Sciatic nerve (tissue), 2 donors: ENCODE results near the gene SMIM14. TPM values are rescaled to one million over a fixed set of nuclear protein-coding genes. Genes with fewer than 3 reads are reported as not detected.
"Not testable (repeated sequence)": the region's sequence is repeated elsewhere in the genome, so short reads cannot be mapped to it uniquely, and the experiment has no call there.

Experiments
- ATAC-seq: fragments of 200-7000 bp; cut with Tn5 transposase; one replicate; pipeline ENCODE4 v1.9.1; 2020; ENCODE audit warnings: mild to moderate bottlenecking, moderate library complexity
- DNase-seq: peaks from one replicate; pipeline ENCODE4 v3.0.0-alpha.2; 2020; ENCODE audit warnings: low spot score
- intact Hi-C: fragments of 100-400 bp; cut with DNase I; formaldehyde crosslinking; loops from one replicate; pipeline ENCODE4 v1.14.2; 2022
- total RNA-seq: library from RNA; stranded (reverse); fragmentation: NEBNext Ultra II Directional; extraction: Animal tissue kit (Norgen Biotek cat#: 25700); gene quantifications from one replicate; pipeline ENCODE4 v1.2.1, GENCODE V29; 2021
- donor health status: DM: no; HTN: no; CAD: no.
- donor health status: DM: no; HTN: no; CAD: no.

The SMIM14 gene
- total RNA-seq = 32.1 TPM

GRCh38 chr4:39638354-39639239 lies at the start of gene SMIM14:
Gene SMIM14 (minus strand): TSS chr4:39638865. CDS start chr4:39605145, 33,720 bp downstream.
- intact Hi-C loops = loop anchor here (10.0 kb wide), 1 partner anchor 336 kb away; the partner anchor contains the start of gene PDS5A
- peak; percentile 99 for DNase-seq
- ATAC-seq = peak; percentile 98

- ATAC-seq = no peak
- no peak for DNase-seq
- intact Hi-C loops = no loop called here
Measured at GRCh38 chr4:39687014-39687413, 48.3 kb upstream of the SMIM14 start.

GRCh38 chr4:39685990-39686389 lies 47.3 kb upstream of the SMIM14 start:
- intact Hi-C loops = no loop called here
- no peak for DNase-seq
- ATAC-seq = no peak

- DNase-seq (no peak), ATAC-seq (peak; percentile 74)
- intact Hi-C loops = no loop called here
Measured at GRCh38 chr4:39682138-39682537, 43.5 kb upstream of the SMIM14 start.

- intact Hi-C loops, ATAC-seq, DNase-seq: not testable (repeated sequence)
Measured at GRCh38 chr4:39681003-39681402, 42.3 kb upstream of the SMIM14 start.

- intact Hi-C loops, ATAC-seq, DNase-seq: not testable (repeated sequence)
Measured at GRCh38 chr4:39675681-39676080, 37.0 kb upstream of the SMIM14 start.

- DNase-seq, intact Hi-C loops, ATAC-seq: not testable (repeated sequence)
Measured at GRCh38 chr4:39670296-39670695, 31.6 kb upstream of the SMIM14 start.

GRCh38 chr4:39668887-39669286 lies 30.2 kb upstream of the SMIM14 start:
- DNase-seq (no peak), ATAC-seq (no peak)
- intact Hi-C loops = no loop called here

GRCh38 chr4:39667706-39668105 lies 29.0 kb upstream of the SMIM14 start:
- intact Hi-C loops = no loop called here
- ATAC-seq (no peak), DNase-seq (no peak)

- ATAC-seq (no peak), DNase-seq (no peak)
- intact Hi-C loops = no loop called here
Measured at GRCh38 chr4:39664828-39665731, 26.4 kb upstream of the SMIM14 start.

- intact Hi-C loops = no loop called here
- ATAC-seq = no peak
- no peak for DNase-seq
Measured at GRCh38 chr4:39662683-39663082, 24.0 kb upstream of the SMIM14 start.

- ATAC-seq (no peak), DNase-seq (no peak)
- intact Hi-C loops = no loop called here
Measured at GRCh38 chr4:39660757-39661156, 22.1 kb upstream of the SMIM14 start.

- DNase-seq (no peak), ATAC-seq (no peak)
- intact Hi-C loops = no loop called here
Measured at GRCh38 chr4:39660045-39660444, 21.4 kb upstream of the SMIM14 start.

- intact Hi-C loops = no loop called here
- ATAC-seq (no peak), DNase-seq (no peak)
Measured at GRCh38 chr4:39658756-39659155, 20.1 kb upstream of the SMIM14 start.

- no peak for ATAC-seq
- DNase-seq = no peak
- intact Hi-C loops = no loop called here
Measured at GRCh38 chr4:39657465-39657864, 18.8 kb upstream of the SMIM14 start.

- intact Hi-C loops, ATAC-seq, DNase-seq: not testable (repeated sequence)
Measured at GRCh38 chr4:39656638-39657037, 18.0 kb upstream of the SMIM14 start.

- intact Hi-C loops = no loop called here
- ATAC-seq (peak; percentile 84), DNase-seq (no peak)
Measured at GRCh38 chr4:39655876-39656275, 17.2 kb upstream of the SMIM14 start.

GRCh38 chr4:39655211-39655610 lies 16.5 kb upstream of the SMIM14 start:
- DNase-seq (no peak), ATAC-seq (peak; percentile 21)
- intact Hi-C loops = no loop called here

GRCh38 chr4:39651586-39651985 lies 12.9 kb upstream of the SMIM14 start:
- ATAC-seq, intact Hi-C loops, DNase-seq: not testable (repeated sequence)
